Dermis blood vessel endothelial cell (primary cell): ENCODE results near the gene EVPL. TPM values are rescaled to one million over a fixed set of nuclear protein-coding genes. Genes with fewer than 3 reads are reported as not detected.

ENCODE experiments used
- DNase-seq: peaks from one replicate; pipeline ENCODE4 v3.0.0; 2010
- total RNA-seq: library from RNA; depleted of rRNA; stranded (reverse); fragments of >200 nt; gene quantifications from 2 replicates; pipeline ENCODE4 v1.2.3, GENCODE V29; 2014

Gene EVPL
- total RNA-seq, 1 donor from 2014 or later: under 0.01 TPM

DNA sequence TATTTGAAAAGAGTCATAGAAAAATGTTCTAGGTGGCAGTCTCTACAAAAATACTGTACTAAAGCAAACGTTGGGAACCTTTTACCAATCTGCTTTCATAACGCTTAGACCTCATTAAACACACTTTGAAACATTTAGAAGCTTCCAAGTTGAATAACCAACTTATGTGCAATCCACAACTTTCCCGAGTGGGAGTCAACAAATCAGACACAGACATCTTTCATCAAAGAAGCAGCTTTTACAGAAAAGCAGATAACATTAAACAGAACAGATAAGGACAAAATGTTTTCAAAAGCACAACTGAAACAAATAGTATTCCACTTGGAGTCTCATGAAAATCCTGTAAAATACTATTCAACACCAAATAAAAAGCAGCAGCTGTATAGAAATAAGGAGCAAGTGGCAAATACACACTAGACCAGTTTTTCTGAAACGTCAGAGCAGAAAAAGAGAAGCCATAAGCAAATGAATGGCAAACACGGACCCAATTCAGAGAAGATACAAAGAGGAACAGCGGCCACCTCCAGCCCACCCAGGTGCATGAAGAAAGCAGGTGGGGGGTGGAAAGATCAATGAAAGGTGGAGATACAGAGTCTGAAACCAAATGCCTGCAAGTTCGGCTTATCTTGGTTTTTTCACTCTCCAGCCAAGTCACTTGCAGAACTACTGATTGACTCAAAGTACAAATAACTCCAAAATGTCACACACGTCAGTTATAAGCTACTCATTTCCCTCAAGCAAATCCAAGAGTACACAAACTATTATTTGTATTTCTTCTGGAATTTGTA lies 67.9 kb downstream of the EVPL start:
- no peak for DNase-seq

Other genes starting within 250 kb of the EVPL start
- gene UNK, start 242.5 kb downstream of the EVPL start, total RNA-seq: 10.9 and 12.4 TPM in 2 replicates
- gene UNC13D, start 182.9 kb downstream of the EVPL start, total RNA-seq: 3.2 and 3.4 TPM in 2 replicates
- gene WBP2, start 172.0 kb downstream of the EVPL start, total RNA-seq: 19.2 and 54.3 TPM in 2 replicates
- 89.1 and 109 TPM in 2 replicates for gene TRIM47, start 148.7 kb downstream of the EVPL start, total RNA-seq
- 42.4 and 43.1 TPM in 2 replicates for gene TRIM65, start 130.4 kb downstream of the EVPL start, total RNA-seq
- 24.0 and 49.3 TPM in 2 replicates for gene MRPL38, start 122.4 kb downstream of the EVPL start, total RNA-seq
- 6.2 and 11.6 TPM in 2 replicates for gene FBF1, start 86.3 kb downstream of the EVPL start, total RNA-seq
- gene ACOX1, start 48.1 kb downstream of the EVPL start, total RNA-seq: 68.4 and 79.8 TPM in 2 replicates
- 14.0 and 20.8 TPM in 2 replicates for gene TEN1, start 48.1 kb downstream of the EVPL start, total RNA-seq
- 0.51 and 2.1 TPM in 2 replicates for gene CDK3, start 26.5 kb downstream of the EVPL start, total RNA-seq
- gene SRP68, start 45.2 kb upstream of the EVPL start, total RNA-seq: 28.2 and 60.7 TPM in 2 replicates
- gene GALR2, start 47.5 kb upstream of the EVPL start, total RNA-seq: 0.19 TPM in 1 of 2 replicates, not detected in the other
- gene ZACN, start 51.9 kb upstream of the EVPL start, total RNA-seq: not detected in 2 replicates
- gene EXOC7, start 76.5 kb upstream of the EVPL start, total RNA-seq: 102 and 114 TPM in 2 replicates
- 0.05 TPM in 1 of 2 replicates, not detected in the other for gene FOXJ1, start 113.9 kb upstream of the EVPL start, total RNA-seq
- 0.34 and 0.74 TPM in 2 replicates for gene RNF157, start 213.2 kb upstream of the EVPL start, total RNA-seq
- 3.2 and 10.4 TPM in 2 replicates for gene UBALD2, start 238.0 kb upstream of the EVPL start, total RNA-seq